NCI-H128 (cell line): ENCODE results near the gene SHISA6.

ENCODE experiments used
- DNase-seq: peaks from one replicate; lab custom pipeline; 2025; ENCODE audit not compliant: unreplicated experiment; lab: John Stamatoyannopoulos, UW

The SHISA6 gene

DNA sequence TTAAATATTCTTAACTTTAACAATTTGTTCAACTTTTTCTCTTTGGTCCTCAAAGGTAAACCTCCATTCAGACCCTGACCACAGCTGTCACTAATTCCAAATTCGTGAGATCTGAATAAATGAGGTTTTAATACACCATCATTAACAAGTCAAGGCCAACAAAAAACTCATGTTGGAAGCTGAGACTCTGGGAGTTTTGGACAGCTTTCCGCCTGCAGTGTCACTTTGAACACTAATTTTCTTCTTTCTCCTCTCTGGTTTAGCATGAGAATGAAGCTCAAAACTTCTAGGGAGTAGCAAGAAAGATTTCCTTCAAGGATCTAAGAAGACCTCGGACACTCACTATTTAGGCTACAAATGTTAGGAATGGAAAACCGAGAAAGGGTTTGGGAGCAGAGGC lies 324.6 kb downstream of the SHISA6 start:
- DNase-seq, result no peak

DNA sequence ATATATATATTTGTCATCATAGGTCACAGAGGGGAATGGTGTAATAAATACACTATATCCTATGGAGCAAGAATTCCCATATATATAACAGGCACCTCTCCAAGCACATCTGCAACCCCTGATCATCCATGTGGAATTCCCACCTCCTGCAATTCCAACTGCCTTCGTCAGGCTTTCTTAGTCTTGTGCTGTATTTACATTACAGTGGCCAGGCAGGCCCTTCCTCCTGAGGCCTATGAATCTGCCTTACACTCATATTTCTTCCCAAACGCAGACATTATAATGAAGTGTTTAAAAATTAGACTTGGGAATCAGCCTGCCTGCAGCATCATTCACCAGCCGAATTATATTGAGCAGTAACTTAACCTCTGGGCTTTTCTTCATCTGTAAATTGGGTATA lies 338.0 kb downstream of the SHISA6 start:
- DNase-seq, result no peak

DNA sequence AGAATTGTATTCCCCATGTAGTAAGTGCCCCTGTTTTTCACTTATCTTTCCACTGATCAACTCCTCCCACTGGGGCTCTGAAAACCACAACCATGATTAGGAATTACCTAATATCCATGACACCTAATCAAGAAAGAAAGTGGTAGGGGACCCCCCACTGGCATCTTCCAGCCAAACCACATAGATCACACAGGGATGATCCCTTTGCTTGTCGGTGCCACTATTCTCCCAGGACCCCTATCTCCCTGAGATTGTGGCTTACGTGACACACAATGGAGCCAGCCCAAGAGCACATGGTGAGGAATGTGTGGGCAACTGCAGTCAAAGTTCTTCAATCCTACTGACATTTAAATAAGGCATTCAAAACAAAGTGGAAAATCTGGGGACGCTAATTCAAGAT lies 339.7 kb downstream of the SHISA6 start:
- DNase-seq, result no peak

DNA sequence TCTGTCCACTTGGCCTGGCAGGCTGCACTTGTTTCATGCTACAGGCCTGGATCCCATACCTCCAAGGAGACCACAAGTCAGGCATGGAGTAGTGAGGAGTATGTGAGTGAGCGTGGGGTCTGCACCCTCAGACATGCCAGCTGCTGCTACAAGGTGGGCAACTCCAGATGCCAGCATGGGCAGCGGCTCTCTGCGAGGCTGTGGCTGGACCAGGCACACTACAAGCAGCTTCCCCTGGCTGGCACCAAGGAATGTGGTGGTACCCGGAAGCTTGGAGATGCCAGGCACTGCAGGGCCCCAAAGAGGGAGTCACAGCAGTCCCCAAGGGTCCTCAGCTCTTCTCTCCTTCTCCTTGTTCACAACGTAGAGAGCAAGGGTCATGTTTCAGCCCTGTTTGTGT lies 341.2 kb downstream of the SHISA6 start:
- DNase-seq, result no peak

DNA sequence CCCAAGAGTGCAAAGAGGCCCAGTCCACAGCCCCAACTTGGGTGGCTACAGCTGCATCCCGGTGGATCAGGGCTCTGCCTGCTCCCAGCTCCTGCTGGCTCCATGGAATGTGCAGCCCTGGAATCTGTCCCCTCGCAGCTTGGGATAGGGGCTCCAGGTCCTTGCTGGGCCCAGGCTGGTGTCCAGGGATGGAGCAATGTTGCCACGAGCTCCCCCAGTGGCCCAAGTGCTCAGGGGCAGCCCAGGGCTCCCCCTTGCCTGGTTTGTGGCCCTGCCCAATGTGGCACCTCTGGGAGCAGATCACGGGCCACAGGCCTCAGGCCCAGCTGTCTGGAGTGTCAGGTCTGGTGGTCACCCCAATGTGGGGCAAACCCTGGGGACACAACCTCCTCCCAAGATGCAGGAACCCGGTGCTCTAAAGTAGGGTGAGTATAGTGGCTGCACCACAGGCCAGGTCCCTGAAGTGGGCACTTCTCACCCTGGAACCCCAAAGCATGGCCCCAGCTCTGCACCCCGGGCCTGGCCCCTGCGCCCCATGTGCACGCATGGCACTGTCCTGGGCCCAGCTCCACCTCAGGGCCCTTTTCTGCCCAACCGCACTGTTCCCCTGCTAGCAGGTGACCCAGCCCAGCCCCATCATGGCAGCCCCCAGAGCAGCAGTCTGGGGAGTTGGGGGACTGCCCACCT lies 342.4 kb downstream of the SHISA6 start:
- DNase-seq, result no peak

DNA sequence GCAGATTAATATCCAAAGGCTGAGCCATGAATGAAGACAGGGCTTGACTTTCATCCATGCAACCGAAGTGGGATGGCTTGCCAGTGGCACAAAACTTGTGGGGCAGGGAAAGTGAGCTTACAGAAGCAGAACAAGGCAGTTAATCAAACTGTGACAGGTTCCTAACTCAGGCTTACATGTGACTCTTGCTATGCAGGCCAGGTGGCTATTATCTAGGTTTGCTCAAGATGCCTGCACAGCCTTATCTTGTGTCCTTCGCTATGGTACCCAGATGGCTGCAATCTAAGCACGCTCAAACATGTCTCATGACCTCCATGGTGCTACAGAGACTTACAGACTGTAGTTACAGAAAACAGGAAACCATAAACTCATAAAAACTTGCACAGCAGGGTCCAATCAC lies 348.7 kb downstream of the SHISA6 start:
- no peak for DNase-seq

DNA sequence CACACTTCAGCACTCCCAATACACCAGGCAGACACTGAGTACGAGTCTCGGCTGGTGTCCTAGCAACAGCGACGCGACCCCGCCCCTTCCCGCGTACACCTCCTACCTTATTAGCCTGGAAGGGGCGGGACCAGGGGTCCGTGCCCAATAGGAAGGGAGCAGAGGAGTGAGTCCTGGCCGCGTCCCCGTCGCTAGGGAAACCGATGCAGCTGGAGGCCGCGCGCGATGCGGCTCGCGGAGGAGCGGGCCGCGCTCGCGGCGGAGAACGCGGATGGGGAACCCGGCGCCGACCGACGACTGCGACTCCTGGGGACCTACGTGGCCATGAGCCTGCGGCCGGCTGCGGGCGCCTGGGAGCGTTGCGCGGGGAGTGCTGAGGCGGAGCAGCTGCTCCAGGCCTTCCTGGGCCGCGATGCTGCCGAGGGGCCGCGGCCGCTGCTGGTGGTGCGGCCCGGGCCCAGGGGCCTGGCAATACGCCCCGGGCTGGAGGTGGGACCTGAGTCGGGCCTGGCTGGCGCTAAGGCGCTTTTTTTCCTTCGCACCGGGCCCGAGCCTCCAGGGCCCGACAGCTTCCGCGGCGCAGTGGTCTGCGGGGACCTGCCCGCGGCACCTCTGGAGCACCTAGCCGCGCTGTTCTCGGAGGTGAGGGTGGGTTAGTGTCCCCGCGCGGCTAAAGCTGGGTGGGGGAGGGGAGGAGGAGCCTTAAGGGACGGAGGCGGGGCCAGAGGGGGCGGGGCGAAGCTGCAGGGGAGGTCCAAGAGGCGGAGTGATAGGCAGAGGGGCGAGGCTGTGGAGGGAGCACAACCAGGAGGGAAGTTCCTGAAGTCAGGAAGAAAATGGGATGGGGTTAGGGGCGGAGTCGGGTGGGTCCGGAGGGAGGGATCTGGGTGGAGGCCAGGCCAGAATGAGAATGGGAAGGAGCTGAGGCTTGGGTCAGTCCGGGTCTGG lies 357.5 kb downstream of the SHISA6 start, which contains the start of gene DNAH9:
DNAH9 (plus strand) TSS at position 197 of the 948 bp plus-strand sequence; CDS start at position 226, 29 bp downstream.
- no peak for DNase-seq

DNA sequence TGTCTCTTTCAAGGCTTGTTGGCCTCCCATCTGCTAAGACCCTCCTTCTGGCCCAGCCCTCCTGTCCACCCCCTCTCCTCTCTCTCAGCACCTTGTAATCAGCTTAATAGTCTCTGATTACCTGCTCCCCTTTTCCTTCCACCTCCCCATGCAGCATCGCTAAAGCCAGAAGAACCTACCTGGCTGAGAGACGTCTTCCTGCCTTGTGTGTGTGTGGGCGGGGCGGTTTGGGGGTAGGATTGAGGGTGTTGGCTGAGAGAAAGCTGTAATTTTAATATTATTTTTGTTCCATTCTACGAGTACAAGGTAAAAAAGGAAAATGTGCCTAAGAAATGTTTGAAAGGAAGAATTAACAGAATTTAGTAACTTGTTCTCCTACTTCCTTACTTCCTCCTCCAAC lies 360.6 kb downstream of the SHISA6 start:
- no peak for DNase-seq

DNA sequence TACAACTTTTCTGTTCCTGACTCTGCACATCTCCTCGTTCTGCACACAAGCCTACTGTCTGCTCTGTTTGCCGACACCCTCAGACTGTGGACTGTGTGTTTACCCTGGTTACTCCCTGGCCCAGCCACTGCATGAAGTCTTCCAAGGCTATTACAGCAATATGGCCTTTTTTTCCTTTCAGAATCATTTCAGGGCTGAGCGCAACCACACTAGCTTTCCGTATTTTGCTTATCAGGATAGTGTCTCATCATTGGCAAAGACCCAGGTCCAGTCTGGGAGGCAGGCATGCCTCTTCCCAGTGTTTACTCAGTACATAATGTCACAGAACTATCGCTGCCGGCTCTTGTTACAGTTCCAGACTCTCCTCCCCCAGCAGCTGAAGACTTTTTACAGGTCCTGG lies 367.4 kb downstream of the SHISA6 start:
- no peak for DNase-seq

DNA sequence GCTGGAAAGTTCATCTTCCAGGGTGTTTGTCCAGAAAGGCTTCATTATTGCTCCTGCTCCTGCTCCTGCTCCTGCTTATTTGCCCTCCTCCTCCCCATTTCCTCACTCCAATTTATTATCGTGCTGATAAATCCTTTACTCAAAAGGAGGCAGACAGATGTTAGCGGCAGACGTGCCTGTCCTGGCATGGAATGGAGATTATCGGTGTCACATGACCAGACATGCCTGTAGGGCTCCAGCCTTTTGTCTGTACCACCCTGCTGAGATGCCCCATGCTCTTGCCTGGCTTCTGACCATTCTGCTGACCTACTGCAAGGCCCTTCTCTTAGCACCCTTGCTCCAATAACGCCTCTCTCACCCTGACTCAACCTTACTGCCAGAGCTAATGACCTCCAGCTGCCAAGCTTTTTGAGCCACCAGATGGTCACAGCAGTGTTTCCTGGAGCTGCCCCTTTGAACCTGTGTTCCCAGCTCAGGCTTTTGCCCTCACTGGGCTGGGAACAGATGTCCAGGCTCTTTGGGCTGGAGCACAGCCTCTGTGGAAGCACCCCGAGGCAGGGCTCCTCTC lies 370.1 kb downstream of the SHISA6 start:
- no peak for DNase-seq

DNA sequence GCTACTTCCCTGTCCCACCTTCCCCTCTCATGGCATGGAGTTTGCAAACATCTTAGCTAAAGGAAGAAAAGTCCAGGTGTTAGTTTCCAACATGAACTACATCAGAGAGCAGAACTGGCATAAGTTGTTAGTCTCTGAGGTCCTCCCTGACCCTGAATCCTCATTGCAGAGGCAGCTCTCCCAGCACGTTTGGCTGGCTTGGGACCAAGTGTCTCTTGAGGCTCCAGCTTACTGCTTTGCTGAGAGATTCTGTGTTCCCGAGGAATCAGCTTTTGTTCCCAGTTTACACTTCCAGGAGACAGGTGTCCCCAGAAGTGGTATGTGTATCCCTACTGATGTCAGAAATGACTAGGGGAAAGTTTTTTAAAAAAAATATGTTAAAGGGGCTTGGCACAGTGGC lies 371.9 kb downstream of the SHISA6 start:
- DNase-seq, result no peak
